Calu3 (cell line): ENCODE results near the gene CAMKV. TPM values are rescaled to one million over a fixed set of nuclear protein-coding genes. Genes with fewer than 3 reads are reported as not detected.

Source experiments
- BruUV-seq: library from RNA; stranded (reverse); fragments of 400-500 nt; replicated peaks from 2 replicates; lab custom pipeline; 2021; lab: Mats Ljungman, UMichigan
- CTCF ChIA-PET: fragments of 300-600 bp; sonication (Branson Sonifier 250); formaldehyde crosslinking; loops from one replicate; lab custom pipeline; 2022; ENCODE audit warnings: antibody characterized with exemption; lab: Charles Lee
- DNase-seq: peaks from one replicate; pipeline ENCODE4 v3.0.0; 2022
- H3K27ac Mint-ChIP-seq: one replicate; pipeline ENCODE4 v1.8.0; 2022; ENCODE audit warnings: mixed read lengths; ENCODE audit not compliant: unreplicated experiment
- H3K27me3 Mint-ChIP-seq: one replicate; pipeline ENCODE4 v1.8.0; 2022; ENCODE audit warnings: mixed read lengths; ENCODE audit not compliant: unreplicated experiment
- H3K36me3 Mint-ChIP-seq: one replicate; pipeline ENCODE4 v1.8.0; 2022; ENCODE audit warnings: mild to moderate bottlenecking, moderate library complexity, mixed read lengths; ENCODE audit not compliant: insufficient read depth, unreplicated experiment
- H3K4me1 Mint-ChIP-seq: one replicate; pipeline ENCODE4 v1.8.0; 2022; ENCODE audit warnings: mild to moderate bottlenecking, low read depth, mixed read lengths; ENCODE audit not compliant: unreplicated experiment
- H3K4me3 Mint-ChIP-seq: one replicate; pipeline ENCODE4 v1.8.0; 2022; ENCODE audit warnings: mild to moderate bottlenecking, low read depth, moderate library complexity, mixed read lengths; ENCODE audit not compliant: unreplicated experiment
- H3K9me3 Mint-ChIP-seq: one replicate; pipeline ENCODE4 v1.8.0; 2022; ENCODE audit warnings: low read depth, mixed read lengths; ENCODE audit not compliant: unreplicated experiment
- CTCF ChIP-seq: fragments of 200-600 bp; IDR thresholded peaks from one replicate; pipeline ENCODE4 v1.8.0; 2022; ENCODE audit warnings: antibody characterized with exemption; ENCODE audit not compliant: unreplicated experiment
- intact Hi-C: fragments of 100-400 bp; cut with micrococcal nuclease; formaldehyde crosslinking; loops from one replicate; pipeline ENCODE4 v1.10.0; 2022; ENCODE audit not compliant: unreplicated experiment
- total RNA-seq: library from RNA; stranded (reverse); gene quantifications from 2 replicates; pipeline ENCODE4 v1.2.3, GENCODE V29; 2022

The CAMKV gene
- total RNA-seq, 1 experiment from 2014 or later, result 0.38 TPM

DNA sequence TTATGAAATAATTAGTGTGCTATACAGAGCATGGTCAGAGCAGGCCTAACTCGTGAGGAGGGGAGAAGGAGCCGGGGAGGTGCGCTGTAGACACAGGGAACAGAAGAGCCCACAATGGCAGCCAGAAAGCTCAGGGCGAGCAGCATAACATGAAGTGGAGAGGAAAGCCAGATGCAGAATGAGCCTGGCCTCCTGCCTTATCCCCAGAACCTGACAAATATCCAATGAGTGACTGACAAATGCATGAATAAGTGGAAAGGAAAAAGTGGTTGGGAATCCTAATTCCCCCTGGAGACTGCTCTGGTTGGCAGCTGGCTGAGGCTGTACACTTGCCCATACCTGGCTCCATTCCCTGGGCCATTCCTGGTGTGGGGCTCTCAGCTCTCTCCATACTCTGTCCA, 43.2 kb upstream of the CAMKV start:
- CTCF ChIA-PET, result no interaction called here
- no TSS peak for BruUV-seq

GRCh38 chr3:49911611-49912010, 41.9 kb upstream of the CAMKV start:
- H3K4me1 Mint-ChIP-seq, result peaks cover 19% of the 10 kb centered on the region
- no peaks in the 10 kb centered on the region for H3K9me3 Mint-ChIP-seq
- no peaks in the 10 kb centered on the region for H3K27me3 Mint-ChIP-seq
- no peak for DNase-seq
- CTCF ChIA-PET, result interaction anchor here (0.5 kb wide), 1 partner anchor 17 kb away, joined by 6 read pairs; no protein-coding TSS in a partner anchor
- peaks cover 6% of the 10 kb centered on the region for H3K36me3 Mint-ChIP-seq
- intact Hi-C loops, result no loop called here
- no TSS peak for BruUV-seq
- H3K4me3 Mint-ChIP-seq, result no peak overlapping the region
- H3K27ac Mint-ChIP-seq, result no peak overlapping the region
- no peak for TF ChIP-seq CTCF

More for the DNA sequence above, 43.2 kb upstream of the CAMKV start:
- Mint-ChIP-seq H3K4me3 (no peak overlapping the region), H3K4me1 (peaks cover 8% of the 10 kb centered on the region), H3K27ac (no peak overlapping the region), H3K9me3 (no peaks in the 10 kb centered on the region), H3K27me3 (no peaks in the 10 kb centered on the region), H3K36me3 (no peaks in the 10 kb centered on the region)
- TF ChIP-seq CTCF, result no peak
- intact Hi-C loops, result no loop called here
- no peak for DNase-seq

GRCh38 chr3:49911124-49911420, 41.4 kb upstream of the CAMKV start:
- CTCF ChIA-PET, result no interaction called here
- H3K36me3 Mint-ChIP-seq, result peaks cover 8% of the 10 kb centered on the region
- peaks cover 24% of the 10 kb centered on the region for H3K4me1 Mint-ChIP-seq
- DNase-seq, result no peak
- H3K27ac Mint-ChIP-seq, result no peak overlapping the region
- intact Hi-C loops, result no loop called here
- BruUV-seq, result no TSS peak
- H3K4me3 Mint-ChIP-seq, result no peak overlapping the region
- H3K9me3 Mint-ChIP-seq, result no peaks in the 10 kb centered on the region
- no peaks in the 10 kb centered on the region for H3K27me3 Mint-ChIP-seq
- no peak for TF ChIP-seq CTCF

DNA sequence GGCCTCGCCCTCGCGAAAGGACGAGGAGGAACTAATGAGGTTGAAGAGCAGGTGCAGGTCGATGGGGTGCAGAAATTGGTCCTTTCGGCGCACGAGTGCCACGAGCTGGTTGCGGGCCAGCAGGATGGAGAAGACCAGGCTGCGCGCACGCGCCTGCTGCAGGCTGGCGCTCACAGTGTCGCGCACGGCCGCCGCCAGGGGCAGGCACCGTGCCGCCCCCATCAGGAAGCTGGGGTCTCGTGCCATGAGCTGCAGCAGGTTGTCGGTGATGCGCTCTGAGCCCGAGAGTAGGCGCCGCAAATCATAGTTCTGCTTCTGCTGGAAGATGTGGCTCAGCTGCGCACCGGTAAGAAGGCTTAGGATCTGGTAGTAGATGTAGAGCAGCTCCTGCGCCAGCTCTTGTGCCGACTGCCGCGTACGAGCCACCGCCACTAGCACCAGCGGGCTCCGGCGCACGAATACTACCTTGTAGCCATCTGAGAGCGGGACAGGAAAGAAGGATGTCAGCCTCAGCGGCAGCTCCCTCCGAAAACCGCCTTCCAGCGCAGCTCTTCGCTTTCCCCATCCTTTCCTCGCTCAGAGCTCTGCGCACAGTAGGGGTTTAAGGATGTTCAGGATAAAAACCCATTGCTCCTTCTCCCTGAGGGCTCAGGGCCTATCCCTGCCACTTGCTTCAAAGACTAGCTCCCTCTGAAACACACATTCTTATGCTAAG, 40.9 kb upstream of the CAMKV start:
- intact Hi-C loops, result no loop called here
- peaks cover 30% of the 10 kb centered on the region for H3K4me1 Mint-ChIP-seq
- CTCF ChIA-PET, result no interaction called here

More for the DNA sequence above, 40.9 kb upstream of the CAMKV start:
- H3K4me3 Mint-ChIP-seq, result no peak overlapping the region
- no peak for DNase-seq
- H3K9me3 Mint-ChIP-seq, result no peaks in the 10 kb centered on the region
- no TSS peak for BruUV-seq
- TF ChIP-seq CTCF, result no peak
- H3K27me3 Mint-ChIP-seq, result no peaks in the 10 kb centered on the region
- H3K36me3 Mint-ChIP-seq, result peaks cover 13% of the 10 kb centered on the region
- peak overlapping the region; percentile 13 for H3K27ac Mint-ChIP-seq
